ENCODE data around the gene COMMD6.

Gene COMMD6

GRCh38 chr13:75518439-75519088 is 19.1 kb downstream of the COMMD6 start:
- DNase-seq, result no peak

- no peak for DNase-seq
Observed at GRCh38 chr13:75514080-75514995, 23.3 kb downstream of the COMMD6 start.

- DNase-seq, result no peak
Observed at GRCh38 chr13:75513271-75513670, 24.4 kb downstream of the COMMD6 start.

GRCh38 chr13:75512253-75512652 is 25.4 kb downstream of the COMMD6 start:
- no peak for DNase-seq

GRCh38 chr13:75511051-75511625 is 26.5 kb downstream of the COMMD6 start:
- DNase-seq, result no peak

- no peak for DNase-seq
Observed at GRCh38 chr13:75508002-75508548, 29.6 kb downstream of the COMMD6 start.

GRCh38 chr13:75507027-75508001 is 30.3 kb downstream of the COMMD6 start:
- DNase-seq, result no peak

- no peak for DNase-seq
Observed at GRCh38 chr13:75506018-75506417, 31.6 kb downstream of the COMMD6 start.

GRCh38 chr13:75505327-75505726 is 32.3 kb downstream of the COMMD6 start:
- no peak for DNase-seq

- DNase-seq, result no peak
Observed at GRCh38 chr13:75495938-75496337, 41.7 kb downstream of the COMMD6 start.

- no peak for DNase-seq
Observed at GRCh38 chr13:75494491-75494890, 43.1 kb downstream of the COMMD6 start.

GRCh38 chr13:75493156-75493555 is 44.5 kb downstream of the COMMD6 start:
- DNase-seq, result no peak

- DNase-seq, result no peak
Observed at GRCh38 chr13:75492389-75492788, 45.3 kb downstream of the COMMD6 start.

GRCh38 chr13:75491376-75491775 is 46.3 kb downstream of the COMMD6 start:
- no peak for DNase-seq

GRCh38 chr13:75489502-75490263 is 48.0 kb downstream of the COMMD6 start:
- DNase-seq, result no peak

- DNase-seq, result no peak
Observed at GRCh38 chr13:75486146-75487062, 51.2 kb downstream of the COMMD6 start.

GRCh38 chr13:75485286-75486062 is 52.2 kb downstream of the COMMD6 start:
- no peak for DNase-seq

- DNase-seq, result no peak
Observed at GRCh38 chr13:75482820-75483079, 54.9 kb downstream of the COMMD6 start.

GRCh38 chr13:75482070-75482819 is 55.4 kb downstream of the COMMD6 start, which contains the start of gene TBC1D4:
TBC1D4 (minus strand) TSS chr13:75482169; CDS start chr13:75481767, 402 bp downstream.
- DNase-seq, result peak; percentile 73

Measured in stimulated activated CD4-positive, alpha-beta T cell treated with anti-CD3 and anti-CD28 coated beads, Interleukin-15, amount 100 ng/mL, for 24 hours (primary cell).